ENCODE measurements around the gene PIEZO1.

PIEZO1 gene

DNA sequence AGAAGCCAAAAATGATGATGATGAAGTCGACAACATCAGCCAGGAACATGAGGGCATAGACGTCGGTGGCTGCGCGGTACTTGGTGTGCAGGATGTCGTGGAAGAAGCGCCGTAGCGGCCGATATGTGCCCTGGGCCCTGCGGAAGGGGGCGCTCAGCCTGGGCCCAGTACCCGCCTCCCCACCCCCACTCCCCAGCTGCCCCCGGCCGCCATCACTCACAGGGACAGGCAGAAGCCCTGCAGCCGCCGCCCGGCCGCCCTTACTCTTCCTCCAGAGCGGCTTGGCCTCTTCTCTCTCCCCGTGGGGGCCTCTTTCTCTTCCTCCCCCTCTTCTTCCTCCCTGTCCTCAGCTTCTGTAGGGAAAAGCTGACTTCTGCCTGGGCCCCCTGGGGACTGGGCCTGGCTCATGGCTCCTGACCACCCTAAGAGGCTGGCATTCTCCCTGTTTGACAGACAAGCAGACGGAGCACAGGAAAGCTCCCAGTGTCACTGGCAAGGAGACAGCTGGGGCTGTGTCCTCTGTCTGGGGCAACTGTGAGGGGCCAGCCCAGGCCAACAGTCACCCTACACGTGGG, 64.5 kb downstream of the PIEZO1 start:
- DNase-seq (ENCODE audit: low read depth): no peak

DNA sequence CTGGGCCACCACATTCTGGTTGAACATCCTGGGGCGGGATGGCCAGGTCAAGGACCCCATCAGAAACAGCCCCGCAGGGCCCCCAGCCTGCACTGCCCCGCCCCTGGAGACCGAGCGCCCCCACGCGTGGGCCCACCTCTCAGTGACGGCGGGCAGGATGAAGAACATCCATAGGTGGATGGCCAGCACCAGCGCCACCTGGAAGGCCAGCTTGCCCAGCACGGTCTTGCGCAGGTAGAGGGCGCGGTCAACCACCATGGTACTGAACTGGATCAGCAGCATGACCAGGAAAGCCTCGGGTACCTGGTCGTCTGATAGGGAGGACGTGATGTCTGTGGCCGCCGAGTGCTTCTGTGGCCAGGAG, 65.1 kb downstream of the PIEZO1 start:
- no peak for DNase-seq (ENCODE audit: low read depth)
- TF ChIP-seq, protein P1, sequence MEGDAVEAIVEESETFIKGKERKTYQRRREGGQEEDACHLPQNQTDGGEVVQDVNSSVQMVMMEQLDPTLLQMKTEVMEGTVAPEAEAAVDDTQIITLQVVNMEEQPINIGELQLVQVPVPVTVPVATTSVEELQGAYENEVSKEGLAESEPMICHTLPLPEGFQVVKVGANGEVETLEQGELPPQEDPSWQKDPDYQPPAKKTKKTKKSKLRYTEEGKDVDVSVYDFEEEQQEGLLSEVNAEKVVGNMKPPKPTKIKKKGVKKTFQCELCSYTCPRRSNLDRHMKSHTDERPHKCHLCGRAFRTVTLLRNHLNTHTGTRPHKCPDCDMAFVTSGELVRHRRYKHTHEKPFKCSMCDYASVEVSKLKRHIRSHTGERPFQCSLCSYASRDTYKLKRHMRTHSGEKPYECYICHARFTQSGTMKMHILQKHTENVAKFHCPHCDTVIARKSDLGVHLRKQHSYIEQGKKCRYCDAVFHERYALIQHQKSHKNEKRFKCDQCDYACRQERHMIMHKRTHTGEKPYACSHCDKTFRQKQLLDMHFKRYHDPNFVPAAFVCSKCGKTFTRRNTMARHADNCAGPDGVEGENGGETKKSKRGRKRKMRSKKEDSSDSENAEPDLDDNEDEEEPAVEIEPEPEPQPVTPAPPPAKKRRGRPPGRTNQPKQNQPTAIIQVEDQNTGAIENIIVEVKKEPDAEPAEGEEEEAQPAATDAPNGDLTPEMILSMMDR (IDR thresholded peaks at IDR 0.05; ENCODE audit: insufficient read depth, low read depth, low read length, missing control alignments): no peak

More for the DNA sequence above, 64.5 kb downstream of the PIEZO1 start:
- TF ChIP-seq, protein P1 (IDR thresholded peaks at IDR 0.05; ENCODE audit: insufficient read depth, low read depth, low read length, missing control alignments): no peak
- H3K4me3 ChIP-seq (ENCODE audit: low read length): no peak overlapping the region

DNA sequence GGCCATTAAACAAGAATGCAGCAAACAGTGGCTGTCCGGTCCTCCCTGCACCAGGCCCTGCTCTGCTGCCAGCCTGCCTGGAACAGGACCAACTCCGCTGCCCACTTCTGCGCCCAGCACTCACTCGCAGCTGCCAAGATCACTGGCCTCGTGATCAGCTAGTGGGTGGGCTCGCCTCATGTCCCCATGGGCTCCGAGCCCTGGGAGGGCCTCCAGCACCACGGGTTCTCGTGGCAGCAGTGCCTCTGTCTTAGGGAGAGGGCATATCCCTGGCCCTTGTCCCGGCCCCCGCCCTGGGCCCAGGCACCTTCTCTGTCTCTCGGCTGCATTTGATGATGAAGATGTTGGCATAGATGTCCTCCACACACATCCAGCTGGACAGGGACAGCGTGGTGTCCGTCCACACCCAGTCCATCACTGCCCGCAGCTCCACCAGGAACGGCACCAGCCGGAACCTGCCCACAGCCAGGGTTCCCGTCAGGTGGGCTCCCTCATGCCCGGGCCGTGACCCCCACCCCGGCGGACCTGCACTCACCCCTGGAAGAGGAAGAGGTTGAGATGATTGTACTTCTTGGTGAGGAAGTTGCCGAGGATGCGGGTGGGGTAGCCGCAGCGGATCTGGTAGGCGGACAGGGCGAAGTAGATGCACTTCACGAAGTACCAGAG, 65.6 kb downstream of the PIEZO1 start:
- TF ChIP-seq, protein P1 (IDR thresholded peaks at IDR 0.05; ENCODE audit: insufficient read depth, low read depth, low read length, missing control alignments): no peak
- DNase-seq (ENCODE audit: low read depth): no peak
- no peak overlapping the region for H3K4me3 ChIP-seq (ENCODE audit: low read length)

More for the DNA sequence above, 65.1 kb downstream of the PIEZO1 start:
- no peak overlapping the region for H3K4me3 ChIP-seq (ENCODE audit: low read length)

DNA sequence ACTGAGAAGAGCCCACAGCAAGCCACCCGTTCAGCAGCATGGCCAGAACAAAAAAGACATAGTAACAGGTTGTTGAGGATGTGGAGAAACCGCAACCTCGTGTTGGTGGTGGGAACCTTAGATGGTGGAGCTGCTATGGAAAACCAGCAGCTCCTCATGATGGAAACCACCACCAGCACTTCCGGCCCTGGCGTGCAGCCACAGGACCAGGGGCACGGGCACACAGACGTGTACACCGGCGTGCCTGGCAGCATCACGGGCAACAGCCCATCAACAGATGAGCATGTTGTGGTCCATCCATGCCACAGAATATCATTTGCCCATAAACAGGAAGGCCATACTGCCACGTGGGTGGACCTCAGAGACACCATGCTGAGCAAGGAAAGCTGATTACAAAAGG, 66.8 kb downstream of the PIEZO1 start:
- TF ChIP-seq, protein P1 (IDR thresholded peaks at IDR 0.05; ENCODE audit: insufficient read depth, low read depth, low read length, missing control alignments): no peak
- H3K4me3 ChIP-seq (ENCODE audit: low read length): no peak overlapping the region
- DNase-seq (ENCODE audit: low read depth): no peak

DNA sequence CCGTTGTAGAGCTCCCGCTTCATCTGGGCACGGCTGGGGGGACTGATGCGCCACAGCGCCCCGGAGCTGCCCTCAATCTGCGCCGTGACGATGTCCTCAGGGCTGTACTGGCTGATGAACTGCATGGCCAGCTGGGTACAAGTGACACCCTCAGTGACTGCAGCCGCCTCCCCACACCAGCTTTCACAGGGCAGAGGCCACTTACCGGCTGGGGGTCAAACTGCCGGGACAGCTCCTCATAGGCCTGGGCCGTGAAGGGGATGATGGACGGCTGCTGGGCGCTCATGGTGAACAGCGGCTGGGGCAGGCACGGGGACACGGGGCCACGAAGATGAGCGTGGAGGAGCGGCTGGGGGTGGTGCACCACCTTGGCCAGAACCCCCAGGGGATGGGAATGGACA, 68.4 kb downstream of the PIEZO1 start:
- TF ChIP-seq, protein P1 (IDR thresholded peaks at IDR 0.05; ENCODE audit: insufficient read depth, low read depth, low read length, missing control alignments): no peak
- H3K4me3 ChIP-seq (ENCODE audit: low read length): no peak overlapping the region
- no peak for DNase-seq (ENCODE audit: low read depth)

DNA sequence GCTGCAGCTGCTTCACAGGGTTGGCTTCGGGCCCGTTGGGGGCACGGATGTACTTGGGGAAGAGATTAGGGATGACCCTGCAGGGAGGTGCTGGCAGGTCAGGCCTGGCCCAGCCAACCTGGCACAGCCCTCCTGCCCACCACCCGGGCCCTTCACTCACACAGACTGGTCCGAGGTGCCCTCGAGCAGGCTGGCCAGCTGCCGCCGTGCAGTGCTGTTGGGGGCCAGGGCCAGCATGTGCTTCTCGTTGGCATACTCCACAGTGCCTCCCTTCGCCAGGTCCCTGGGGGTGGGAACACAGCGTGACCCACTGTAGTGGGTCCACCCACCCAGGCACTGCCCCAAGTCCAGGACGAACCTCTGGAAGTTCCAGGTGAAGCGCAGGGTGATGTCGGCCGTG, 68.8 kb downstream of the PIEZO1 start:
- TF ChIP-seq, protein P1 (IDR thresholded peaks at IDR 0.05; ENCODE audit: insufficient read depth, low read depth, low read length, missing control alignments): no peak
- H3K4me3 ChIP-seq (ENCODE audit: low read length): no peak overlapping the region
- DNase-seq (ENCODE audit: low read depth): no peak
